Activated T-cell treated with anti-CD3 and anti-CD28 coated beads, Interleukin-2, amount 50 U/mL, for 48 hours (primary cell): Measurements from ENCODE around the gene RIMS3.
"Not testable (repeated sequence)": the region's sequence is repeated elsewhere in the genome, so short reads cannot be mapped to it uniquely, and the experiment has no call there.

Experiments used
- DNase-seq, 2 experiments: peaks; one replicate each; pipeline ENCODE4 v3.0.0-alpha.2; 2020

RIMS3 gene

DNA sequence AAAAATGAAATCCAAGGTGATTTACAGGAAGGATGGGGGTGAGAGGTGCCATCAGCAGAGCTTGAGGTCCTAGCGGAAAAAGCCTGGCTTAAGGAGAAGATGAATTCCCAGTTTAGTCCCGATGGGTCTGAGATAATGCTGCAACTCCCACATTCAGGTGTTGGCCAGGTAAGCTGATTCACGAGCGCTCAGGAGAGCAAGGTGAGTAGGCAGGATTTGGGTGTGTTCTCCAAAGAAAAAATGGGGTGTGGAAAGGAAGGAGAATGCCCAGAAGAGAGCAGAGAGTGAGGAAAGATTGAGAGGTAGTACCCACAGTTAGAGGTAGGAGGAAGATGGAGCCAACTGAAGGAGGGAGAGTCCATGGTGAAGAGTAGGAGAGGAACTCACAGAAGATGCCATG is 12.5 kb downstream of the RIMS3 start:
- DNase-seq, result no peak

DNA sequence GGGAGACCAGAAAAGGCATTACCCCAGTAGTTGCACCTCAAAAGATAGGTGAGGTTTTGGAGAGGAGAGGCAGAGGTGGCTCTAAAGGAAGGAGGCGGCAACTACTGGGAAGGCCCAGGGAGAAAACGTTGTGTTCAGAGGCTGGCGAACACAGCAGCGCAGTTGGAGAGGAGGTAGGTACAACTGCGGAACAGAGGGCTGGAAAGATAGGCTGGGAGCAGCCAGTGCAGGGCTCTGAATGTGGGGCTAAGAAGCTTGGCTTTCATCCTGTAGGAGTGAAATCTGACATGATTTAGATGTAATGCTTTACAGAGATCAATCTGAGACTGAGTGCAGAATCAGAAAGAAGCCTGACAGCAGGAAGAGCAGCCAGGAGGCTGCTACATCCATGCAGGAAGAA is 13.0 kb downstream of the RIMS3 start:
- DNase-seq, result no peak

DNA sequence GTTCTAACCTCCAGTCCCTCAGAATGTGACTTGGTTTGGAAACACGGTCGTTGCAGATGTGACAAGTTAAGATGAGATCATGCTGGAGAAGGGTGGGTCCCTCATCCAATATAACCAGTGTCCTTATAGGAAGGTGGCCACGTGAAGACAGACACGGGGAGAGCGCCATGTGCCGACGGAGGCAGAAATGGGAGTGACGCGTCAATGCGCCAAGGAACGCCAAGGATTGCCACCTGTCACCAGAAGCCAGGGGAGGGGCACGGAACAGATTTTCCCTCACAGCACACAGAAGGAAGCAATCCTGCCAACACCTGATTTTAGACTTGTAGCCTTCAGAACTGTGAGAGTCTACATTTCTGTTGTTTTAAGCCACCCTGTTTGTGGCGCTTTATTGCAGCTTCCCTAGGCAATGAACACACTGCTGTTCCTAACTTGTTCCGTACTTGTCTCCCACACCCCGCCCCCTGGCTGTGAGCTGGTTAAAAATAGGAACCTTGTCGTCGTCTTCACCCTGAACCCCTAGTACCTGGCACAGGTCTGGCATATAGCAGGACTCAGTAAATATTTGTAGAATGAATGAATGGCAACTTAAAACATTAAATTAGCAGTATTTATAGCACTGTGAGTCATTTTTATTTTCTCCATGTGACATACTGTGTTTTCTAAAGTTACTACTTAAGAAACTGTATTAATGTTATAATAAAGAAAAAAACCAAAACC is 14.2 kb downstream of the RIMS3 start:
- DNase-seq, result no peak

DNA sequence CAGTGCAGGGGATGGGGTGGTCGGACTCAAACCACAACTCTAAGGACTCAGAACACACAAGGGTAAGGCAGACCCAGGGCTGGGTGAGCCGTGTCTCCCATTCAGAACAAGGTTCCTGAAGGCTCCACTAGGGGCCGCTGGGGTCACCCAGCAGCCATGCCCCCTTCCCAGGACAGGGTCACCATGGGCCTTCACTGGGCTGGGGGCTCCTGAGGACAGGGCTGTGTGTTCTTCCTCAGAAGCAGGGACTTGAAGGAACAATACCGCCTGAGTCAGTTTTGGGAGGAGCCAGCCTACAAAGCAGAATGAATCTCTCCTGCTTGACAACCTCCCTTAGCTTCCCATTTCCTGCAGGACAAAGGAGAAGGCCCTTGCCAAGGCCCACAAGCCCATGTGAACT is 15.4 kb downstream of the RIMS3 start:
- DNase-seq, result peak in 1 of 2 experiments; percentile 31

DNA sequence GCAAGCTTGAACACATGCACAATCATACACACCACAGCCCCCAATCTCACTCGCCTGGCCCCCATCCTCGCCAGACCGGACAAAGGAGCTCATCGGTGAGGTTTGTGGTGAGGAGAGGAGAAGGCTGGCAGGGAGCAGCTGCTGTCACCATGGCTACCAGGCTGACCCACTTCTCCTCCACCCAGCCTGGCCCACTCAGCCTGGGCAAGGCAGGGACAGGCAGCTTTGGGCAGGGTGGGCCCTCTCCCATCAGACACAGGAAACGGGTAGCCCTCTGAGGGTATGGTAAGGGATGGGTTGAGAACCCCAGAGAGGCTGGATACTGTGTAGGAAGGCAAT is 15.9 kb downstream of the RIMS3 start:
- no peak for DNase-seq

DNA sequence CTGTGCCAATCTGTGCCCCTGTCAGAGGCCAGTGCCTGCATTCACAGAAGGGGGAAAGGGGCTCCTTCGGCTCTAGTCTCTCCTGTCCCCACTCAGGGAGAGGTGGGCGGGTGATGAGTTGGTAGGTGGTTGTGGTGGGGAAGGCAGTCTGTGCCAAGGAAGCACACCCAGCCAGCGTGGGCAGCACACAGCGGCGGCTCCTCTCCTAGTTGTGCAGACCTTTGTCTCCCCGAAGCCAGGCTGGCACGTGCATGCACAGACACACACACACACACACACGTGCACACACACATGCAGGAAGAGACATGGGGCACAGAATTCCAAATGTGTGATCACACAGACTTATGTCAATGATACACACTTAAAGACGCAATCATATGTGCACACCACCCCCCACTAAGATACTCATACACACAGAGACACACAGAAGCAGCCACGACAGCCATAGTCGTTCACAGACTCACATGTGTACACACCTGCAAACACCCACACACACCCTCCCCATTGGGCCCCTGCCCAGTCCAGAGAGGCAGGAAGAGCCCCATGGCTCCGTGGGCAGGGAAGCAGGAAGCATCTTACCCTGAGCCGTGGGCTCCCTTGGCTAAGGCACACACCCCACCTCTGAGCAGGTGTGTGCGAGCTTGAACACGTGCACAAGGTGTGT is 16.4 kb downstream of the RIMS3 start:
- DNase-seq, result no peak

DNA sequence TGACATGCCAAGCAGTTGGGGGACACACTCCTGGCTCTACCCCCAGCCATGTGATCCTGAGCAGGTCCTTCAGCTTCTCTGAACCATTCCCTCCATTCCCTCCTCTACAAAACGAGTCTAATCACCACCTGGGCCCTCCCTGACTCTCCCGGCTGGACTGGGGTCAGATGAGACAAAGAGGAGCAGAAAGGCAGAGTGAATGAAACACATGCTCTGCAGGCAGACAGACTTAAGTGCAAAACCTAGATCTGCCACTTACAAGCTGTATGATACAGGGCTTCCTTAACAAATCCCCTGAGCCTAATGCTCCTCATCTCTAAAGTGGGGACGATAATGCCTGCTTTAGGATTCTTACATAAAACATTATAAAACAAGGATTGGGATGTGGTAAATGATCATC is 17.3 kb downstream of the RIMS3 start:
- no peak for DNase-seq

DNA sequence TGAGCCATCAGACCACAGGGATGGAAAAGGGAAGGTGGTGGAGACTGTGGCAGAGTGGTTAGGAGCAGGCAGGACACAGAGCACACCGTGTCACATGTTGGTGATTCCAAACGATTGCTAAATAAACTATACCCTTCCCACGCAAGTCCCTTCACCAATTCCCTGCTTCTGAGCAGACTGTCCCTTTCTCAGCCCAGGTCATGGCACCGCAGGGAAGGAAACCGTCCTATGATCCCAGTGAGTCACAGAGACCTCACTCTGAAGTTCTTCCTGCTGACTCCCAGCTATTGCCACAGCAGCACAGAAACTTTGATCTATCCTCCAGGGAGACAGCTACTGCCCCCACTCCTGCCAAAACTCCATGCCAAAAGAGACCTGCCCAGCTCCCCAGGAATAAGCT is 19.2 kb downstream of the RIMS3 start:
- no peak for DNase-seq

DNA sequence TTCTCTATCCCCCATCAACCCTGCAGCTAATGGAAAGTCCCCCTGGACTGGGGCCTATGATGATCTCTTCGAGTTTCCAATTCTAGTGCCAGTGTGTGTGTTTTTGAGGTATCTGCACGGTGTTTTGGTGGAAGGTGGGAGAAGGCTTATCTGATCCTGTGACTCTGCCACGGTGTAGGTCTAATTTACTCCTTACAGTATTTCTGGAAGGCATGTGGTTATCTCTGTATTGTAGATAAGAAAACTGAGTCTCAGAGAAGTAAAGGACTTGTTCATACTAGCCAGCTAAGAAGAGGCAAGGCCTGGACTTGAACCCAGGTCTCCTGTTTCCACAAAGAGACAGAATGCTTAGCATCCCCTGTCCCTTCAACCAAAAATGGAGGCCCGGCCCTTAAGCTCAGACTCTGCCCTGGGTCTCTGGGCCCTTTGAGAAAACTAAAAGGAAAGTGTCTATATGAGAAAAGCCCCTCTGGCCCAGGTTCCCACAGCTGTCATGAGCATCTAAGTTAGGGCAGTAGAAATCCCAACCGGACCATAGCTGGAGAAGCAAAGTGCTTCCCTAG is 20.3 kb downstream of the RIMS3 start:
- DNase-seq, result no peak

DNA sequence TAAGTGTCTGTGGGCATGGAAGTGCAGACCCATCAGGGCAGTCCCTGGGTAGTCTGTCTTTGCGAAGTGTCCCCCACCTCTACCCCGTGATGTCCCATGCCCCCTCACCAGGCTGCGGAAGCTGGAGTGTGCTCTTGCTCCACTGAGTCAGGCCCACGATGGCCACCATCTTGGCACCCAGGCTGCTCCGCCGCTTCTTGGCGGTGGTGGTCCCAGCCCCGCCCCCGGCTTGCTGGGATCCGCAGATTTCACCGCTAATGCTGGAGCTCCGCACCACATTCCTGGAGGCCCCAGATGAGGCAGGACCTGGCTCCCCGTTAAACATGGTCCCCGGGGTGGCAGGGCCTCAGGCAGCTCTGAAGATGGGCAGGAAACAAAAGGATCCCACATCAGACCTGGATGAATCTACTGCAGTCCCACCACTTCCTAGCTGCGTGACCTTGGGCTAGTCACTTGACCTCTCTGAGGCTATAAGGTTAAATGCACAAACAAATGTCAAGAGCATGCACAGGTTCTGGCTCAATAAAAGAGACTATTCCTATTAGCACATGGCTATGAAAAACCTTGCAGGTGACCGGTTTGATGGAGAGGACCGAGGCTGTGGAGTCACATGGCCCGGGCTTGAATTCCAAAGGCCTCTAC is 23.8 kb downstream of the RIMS3 start:
- no peak for DNase-seq

DNA sequence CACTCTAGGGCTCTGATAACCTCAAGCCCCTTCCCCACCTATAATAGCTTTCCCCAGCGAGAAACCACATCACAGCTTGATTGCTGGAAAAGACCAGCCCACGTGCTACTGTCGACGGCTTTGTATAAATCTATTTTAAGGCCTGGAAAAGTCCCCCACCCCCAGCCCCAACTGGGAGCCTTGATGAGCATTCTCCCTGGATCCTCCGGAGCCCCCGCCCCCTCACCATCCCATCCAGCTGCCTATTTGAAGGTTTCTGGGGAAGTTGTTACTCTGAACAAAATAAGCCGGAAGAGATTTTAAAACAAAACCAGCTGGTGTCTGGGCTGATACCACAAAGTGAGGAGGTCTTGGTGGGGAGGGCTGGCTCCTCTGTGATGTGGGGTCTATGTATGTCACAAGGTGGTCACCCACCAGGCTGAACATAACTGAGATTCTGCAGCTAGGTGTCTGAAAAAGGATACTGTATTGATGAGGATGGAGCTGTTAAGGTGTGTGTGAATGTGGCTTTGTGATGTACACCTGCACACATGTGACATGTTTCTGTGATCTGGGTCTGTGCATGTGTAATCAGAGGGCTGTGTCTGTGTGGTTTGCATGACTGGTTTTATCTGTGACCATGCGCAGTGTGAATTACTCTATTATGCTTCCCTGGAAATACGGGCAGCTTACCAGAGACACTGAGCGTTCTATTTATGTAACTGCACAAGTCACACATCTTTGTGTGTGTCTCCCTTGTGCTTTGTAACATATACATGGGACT is 25.0 kb downstream of the RIMS3 start:
- DNase-seq, result no peak

DNA sequence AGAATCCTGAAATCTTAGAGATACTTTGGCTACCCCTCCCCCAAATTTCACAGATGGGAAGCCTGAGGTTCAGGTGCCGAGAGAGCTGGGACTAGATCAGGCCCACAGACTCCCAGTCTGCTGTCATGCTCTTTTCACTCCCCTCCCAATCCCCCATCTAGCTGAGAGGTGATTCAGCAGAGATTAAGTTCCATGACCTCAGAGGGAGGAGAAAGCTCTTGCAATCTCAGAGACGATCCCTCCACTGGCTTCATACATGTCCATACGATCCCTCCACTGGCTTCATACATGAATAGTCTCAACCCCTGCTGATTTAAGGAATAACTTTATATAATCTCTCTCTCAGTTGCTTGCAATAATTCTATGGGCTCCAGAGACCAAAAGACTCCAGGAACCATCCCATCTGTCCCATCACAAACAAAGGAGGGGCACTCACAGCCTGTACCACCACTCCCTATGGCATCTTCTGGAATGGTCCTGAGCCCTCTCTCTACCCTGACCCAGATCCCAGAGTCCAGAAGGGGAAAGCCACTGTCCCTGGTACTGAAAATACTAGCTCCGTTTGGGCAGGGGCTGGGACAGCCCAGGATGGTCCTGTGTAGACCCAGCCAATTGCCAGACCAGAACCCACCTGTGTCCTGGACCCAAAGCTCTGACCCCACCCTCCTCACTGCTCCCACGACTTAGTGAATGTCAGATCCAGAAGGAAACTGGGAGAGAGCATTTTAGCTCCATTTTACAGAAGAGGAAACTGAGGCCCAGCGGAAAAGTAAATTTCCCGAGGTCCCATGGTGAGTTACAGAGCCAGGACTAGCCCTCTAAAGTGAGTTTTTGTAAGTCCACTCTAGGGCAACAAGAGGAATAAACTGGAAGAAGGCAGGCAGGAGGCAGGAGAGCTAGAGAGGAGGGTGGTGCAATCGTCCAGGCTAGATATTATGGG is 27.1 kb downstream of the RIMS3 start:
- no peak for DNase-seq

DNA sequence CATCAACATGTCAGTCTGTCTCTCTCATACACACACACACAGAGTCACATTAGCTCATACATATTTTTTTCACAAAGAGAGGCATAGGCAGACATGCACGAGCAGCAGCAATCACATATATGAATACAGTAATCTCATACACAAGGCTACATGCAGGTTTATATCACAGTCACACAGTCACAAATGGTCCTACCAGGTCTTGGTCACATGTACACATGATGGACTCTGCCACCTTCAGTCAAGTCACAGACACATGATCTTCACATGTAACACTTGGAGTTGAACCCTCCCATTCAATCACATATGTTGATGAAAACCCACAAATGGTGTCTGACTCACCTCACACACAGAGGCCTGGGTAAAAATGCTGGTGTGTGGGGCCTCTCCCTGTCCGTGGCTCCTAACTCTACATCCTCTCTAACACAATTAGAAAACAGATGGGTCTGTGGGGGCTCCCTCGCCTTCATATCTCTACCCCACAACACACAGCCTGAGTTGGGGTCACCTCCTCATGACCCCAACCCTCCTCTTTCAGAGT is 27.9 kb downstream of the RIMS3 start:
- DNase-seq, result no peak

DNA sequence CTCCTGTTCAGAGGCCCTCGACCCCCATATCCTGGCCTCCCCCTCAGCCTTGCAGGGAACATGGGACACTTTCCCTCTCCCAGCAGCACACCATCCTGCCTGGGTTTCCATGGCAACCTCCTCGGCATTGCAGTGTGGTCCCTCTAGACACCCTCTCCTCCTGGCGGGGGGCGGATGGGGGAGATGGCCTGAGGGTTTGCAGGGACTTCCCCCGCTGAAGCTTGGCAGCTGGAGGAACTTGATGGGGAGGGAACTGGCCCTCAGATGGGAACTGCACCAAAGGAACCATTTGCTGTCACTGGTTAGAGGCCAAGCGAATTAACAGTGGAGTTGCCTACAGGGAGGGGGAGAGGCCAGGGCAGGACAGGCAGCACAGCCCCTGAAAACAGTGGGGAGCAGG is 28.7 kb downstream of the RIMS3 start:
- DNase-seq, result no peak

DNA sequence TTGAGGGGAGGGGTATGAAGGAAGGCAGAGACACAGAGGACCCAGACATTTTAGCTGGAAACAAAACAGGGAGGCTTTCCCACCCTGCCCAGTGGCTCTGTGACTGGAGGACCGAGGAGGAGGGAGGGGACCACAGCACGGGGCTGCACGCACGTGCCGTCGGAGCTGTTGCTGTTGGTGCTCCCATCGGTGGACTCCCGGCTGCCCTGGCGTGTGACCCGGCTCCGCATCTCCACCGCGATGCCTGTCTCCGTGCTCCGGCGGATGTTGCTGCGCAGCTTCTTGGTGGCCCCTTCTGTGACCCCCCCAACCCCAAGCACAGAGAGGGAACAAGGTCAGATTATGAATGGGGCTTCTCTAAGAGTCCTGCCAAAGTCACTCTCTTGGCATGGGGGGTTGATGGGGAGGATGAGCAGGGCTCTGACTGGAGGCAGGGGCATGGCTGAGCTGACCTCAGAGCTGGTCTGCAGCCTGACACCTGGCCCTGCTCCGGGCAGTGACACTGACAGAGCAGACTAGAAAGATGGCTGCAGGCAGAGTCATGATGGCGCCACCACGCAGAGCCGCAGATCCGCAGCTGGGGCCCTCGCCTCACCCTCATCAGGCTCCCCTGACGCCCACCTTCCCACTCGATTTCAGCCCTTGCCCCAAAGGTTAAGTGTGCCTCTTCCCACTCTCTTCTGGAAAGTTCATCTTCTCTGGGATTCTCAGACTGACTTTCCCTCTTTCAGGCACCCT is 29.6 kb downstream of the RIMS3 start:
- no peak for DNase-seq

DNA sequence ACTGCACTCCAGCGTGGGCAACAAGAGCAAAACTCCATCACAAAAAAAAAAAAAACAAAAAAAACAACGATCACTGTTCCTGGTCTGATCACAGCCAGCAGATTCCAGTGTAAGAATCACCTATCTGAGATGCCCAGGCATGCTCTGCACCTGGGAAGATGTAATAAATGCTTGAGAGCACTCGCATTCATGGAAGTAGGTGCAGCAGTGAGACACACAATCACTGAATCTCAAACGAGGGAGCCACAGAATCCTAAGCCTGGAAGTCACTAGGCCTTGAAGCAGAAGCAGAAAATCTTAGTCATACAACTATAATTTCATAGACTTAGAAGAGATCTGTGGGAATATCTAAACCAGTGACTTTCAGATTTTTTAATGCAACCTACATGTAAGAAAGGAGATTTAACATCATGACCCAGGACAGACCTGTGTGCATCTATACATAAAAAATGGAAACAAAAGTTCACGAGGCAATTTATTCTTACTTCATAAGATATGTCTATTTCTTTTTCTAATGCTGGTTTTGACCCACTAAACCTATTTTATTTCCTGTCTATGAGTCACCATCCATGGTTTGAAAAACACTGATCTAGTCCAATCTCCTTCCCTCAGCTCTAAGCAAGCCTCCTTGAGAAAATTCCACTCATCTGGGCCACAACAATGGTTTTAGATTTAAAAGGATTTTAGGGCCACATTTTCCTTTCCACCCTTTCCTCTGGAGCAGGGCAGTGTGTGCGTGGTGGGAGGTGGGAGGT is 30.4 kb downstream of the RIMS3 start:
- no peak for DNase-seq

DNA sequence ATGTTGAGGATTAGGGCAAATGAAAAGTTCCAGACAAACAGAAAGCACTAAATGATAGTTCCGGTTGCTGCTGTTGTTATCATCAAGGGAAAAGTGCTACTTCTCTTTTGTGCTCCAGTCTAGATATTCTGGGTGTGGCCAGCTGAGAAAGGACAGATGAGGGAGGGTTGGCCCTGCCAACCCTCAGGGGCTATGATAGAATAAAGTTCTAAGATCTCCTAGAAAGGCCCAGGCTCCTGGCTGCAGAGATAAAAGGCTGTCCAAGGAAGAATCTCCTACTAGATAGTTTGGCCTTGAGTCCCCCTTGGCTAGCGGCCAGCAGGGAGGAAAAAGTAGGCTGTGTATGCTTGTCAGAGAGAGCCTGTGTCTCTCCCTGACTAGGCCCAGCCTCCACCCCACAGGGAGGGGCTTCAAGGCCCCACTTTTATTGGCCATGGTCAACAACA is 31.5 kb downstream of the RIMS3 start:
- DNase-seq, result no peak

DNA sequence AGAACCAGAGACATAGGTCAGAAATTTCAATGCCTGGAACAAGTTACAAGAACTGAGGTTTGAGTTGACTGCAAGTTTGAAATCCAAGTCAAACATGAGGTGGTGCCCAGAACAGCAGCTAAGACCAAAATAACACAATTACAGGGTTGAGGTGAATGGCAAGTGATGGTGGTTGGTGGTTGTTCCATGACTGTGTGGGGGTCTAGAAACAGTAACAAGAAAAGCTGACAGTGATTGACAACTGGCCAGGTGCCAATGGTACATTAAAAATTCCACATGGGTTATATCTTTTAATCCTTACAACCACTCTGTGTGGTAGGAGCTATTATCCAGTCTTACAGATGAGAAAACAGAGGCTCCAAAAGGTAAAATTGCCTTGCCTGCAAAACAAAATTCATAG is 32.0 kb downstream of the RIMS3 start:
- no peak for DNase-seq

DNA sequence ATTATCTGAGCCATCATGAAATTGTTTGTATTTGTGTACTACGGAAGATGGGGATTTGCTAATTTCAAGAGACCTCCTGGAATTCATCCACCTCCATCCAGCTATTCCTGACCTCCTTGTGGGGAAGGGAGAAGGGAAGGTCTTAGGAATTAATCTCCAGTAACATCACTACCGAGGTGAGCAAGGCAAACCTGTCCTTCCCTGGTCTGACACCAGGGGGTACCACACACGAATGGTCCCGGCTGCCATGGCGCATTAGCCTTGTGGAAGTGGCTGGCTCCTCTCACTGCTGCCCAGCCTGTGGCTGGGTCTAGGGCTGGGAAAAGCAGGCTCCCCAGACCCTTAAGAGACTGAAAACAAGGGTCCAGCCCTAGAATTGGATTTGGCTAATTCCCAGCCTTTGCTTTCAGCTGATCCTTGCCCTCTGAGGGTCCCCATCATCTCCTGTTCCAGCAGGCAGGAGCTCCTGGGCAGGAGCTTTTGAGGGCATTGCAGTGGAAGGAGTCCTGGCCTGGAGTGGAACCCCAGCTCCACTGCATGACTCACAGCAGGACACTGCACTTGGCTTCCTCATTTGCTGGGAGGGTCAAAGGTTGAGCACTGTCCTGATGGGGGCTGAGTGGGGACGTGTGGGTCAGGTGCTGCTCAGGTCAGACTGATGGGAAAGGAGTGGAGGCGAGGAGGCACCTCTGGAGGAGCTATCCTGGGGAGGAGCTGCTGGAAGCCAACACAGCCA is 34.8 kb downstream of the RIMS3 start:
- DNase-seq, result peak; percentile 51 to 63

DNA sequence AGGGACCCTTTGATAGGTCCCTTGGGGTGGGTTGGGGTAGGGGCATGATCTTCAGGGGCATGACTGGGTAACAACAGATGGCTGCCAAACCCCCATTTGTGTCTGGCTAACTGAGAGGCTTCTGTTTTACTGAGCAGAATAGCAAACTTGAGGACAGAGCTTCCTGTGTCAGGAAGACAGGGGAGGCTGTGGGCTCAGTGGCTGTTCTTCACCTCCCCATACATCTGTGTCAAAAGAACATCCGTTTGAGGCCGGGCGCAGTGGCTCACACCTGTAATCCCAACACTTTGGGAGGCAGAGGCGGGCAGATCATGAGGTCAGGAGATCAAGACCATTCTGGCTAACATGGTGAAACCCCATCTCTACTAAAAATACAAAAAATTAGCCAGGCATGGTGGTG is 35.9 kb downstream of the RIMS3 start:
- not testable (repeated sequence) for DNase-seq
